Testis (tissue), 2 donors: ENCODE data around the gene EPHA6.

Source experiments
- CTCF ChIP-seq, 3 experiments: fragments of 450-650 bp in 2 of 3; fragments of 200-600 bp in 1 of 3; sonication (generic) in 1 of 3; IDR thresholded peaks; one replicate each; pipeline ENCODE4 v1.5.1; 2016 to 2019; ENCODE audit warnings: antibody characterized with exemption in 3 of 3, mild to moderate bottlenecking in 2 of 3, moderate library complexity in 1 of 3
- POLR2A ChIP-seq: fragments of 450-650 bp; IDR thresholded peaks from one replicate; pipeline ENCODE4 v1.6.1; 2017; ENCODE audit warnings: antibody characterized with exemption, mild to moderate bottlenecking, moderate library complexity

- TF ChIP-seq CTCF (IDR thresholded peaks at IDR 0.05) = no peak
- no peak for TF ChIP-seq POLR2A
Observed at GRCh38 chr3:96931119-96931862, 116.9 kb downstream of the EPHA6 start.
